Activated gamma-delta T cell treated with Interleukin-2 at 50 U/mL for 16 hours (primary cell): Measurements from ENCODE around the gene SUSD1.

Experiments
- DNase-seq: peaks from one replicate; pipeline ENCODE4 v3.0.0-alpha.2; 2020

Gene SUSD1

DNA sequence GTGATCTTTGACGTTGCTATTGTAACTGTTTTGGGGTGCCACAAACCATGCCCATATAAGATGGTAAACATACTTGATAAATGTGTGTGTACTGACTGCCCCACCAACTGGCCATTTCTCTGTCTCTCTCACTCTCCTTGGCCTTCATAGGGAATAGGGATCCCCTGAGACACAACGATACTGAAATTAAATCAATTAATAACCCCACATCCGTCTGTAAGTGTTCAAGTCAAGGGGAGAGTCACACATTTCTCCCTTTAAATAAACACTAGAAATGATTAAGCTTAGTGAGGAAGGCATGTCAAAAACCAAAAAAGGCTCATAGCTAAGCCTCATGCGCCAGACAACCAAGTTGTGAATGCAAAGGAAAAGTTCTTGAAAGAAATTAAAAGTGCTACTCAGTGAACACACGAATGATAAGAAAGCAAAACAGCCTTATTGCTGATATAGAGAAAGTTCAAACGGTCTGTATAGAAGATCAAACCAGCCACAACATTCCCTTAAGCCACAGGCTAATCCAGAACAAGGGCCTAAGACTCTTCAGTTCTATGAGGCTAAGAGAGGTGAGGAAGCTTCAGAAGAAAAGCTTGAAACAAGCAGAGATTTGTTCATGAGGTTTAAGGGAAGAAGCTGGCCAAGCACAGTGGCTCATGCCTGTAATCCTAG lies 167.4 kb downstream of the SUSD1 start:
- no peak for DNase-seq

DNA sequence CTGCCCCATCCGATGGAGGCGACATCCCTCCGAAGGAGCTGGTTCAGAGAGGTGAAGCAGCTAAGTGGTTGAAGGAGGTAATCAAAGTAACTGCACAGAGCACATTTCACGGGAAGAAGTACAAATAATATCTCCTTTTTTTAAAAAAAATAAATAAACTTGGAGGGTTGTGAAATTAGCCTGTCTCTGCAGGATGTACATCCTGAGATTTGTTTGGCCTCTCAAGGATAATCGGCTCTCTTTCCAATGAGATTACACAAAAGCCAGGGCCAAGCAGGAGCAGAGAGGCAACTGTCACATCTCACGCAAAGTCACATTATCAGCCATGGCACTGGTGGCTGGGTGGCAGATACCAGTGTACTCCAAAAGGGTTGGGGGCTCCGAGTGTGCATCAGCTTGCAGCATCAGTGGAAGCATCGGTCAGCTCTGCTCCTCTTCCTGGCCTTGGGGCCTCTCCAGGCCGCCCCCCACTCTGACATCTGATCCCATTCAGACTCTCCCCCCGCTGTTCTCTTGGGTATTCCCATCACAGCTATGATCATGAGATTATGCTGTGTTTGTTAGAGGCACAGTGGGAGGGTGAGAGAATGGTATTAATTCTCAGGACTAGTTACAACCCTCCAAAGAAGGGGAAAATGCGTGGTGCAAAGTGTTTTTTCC lies 168.6 kb downstream of the SUSD1 start:
- no peak for DNase-seq

DNA sequence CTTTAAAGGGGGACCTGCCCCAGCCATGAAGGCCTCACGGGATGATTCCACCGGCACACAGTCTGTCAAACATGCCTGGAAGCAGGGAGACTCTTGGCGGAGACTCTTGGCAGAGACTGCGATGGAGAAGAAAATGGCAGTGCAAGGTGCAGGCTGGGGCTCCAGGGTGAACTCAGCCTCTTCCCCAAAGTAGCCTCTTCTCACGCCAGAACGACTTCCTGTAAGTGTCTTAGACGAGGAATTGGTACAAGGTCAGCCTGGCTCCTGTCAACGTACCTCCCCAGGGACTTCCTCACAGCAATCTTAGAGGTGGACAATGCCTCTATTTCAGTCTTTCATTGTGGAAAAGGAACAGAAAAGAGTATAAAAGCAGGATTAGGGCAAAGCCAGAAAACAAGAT lies 169.2 kb downstream of the SUSD1 start:
- DNase-seq = no peak

GRCh38 chr9:112003538-112003937 lies 171.6 kb downstream of the SUSD1 start:
- no peak for DNase-seq

DNA sequence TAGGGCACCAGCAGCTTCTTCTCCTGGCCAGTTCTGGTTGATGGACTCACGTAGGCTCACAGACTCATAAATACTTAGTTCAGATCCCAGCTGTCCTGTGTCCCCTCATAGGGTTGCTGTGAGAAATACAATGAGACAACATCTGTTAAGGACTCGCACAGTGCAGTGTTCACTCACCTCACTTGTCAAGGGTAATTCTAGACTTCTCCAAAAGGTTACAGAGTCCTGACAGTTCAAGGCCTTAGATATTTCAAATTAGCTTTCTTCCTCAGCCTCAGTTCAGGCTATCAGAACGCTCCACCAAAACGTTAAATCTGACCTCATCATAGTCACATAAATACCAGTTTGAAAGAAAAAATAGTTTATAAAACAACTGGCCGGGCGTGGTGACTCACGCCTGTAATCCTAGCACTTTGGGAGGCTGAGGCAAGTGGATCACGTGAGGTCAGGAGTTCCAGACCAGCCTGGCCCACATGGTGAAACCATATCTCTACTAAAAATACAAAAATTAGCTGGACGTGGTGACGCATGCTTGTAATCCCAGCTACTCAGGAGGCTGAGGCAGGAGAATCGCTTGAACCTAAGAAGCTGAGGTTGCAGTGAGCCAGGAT lies 172.1 kb downstream of the SUSD1 start:
- DNase-seq = no peak

DNA sequence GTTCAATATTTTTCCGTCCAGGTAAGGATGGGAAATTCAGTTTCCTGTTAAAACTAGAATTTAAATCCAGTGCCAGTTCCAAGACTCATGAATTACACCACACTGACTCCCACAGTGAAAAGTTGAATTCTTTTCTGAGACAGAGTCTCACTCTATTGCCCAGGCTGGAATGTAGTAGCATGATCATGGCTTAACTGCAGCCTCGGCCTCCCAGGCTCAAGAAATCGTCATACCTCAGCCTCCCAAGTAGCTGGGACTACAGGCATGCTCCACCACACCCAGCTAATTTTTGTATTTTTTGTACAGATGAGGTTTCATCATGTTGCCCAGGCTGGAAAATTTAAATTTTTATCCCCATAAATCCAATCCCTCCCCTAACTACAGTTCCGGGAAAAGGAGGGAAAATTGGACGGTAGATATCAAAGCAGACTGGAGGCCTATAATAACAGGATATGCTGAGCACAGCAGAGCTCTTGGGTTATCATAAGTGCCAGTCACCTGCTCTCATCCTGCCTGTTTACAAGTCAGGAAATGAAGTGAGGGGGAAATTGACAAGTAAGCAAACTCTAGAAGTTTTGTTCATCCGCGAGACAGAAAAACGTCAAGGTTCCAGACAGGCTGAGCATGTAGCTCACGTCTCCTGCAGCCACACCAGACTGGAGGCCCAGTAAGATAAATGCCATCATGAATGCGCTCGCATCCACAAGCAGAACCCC lies 172.8 kb downstream of the SUSD1 start:
- DNase-seq = no peak

DNA sequence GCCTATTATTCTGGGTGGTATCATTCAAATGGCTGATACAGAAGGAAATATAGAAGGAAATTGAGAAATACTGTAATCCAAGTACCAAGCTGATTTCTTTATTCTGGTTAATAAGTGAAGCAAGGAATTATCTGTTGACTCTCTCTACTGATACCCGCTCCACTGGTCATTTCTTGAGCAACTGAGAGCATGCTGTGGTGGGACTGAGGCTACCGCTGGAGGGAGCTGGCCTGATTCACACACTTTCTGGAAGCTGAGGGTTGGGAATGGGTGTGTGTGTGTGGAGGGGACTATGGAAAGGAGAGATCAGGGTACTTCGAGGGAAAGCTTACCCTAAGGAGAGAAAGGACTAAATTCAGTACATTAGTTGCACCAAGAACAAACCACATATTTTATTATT lies 174.4 kb downstream of the SUSD1 start:
- no peak for DNase-seq

GRCh38 chr9:111999319-111999718 lies 175.8 kb downstream of the SUSD1 start:
- no peak for DNase-seq

GRCh38 chr9:111997831-111998230 lies 177.3 kb downstream of the SUSD1 start:
- DNase-seq = no peak

GRCh38 chr9:111994831-111995458 lies 180.2 kb downstream of the SUSD1 start:
- no peak for DNase-seq

GRCh38 chr9:111993319-111993718 lies 181.8 kb downstream of the SUSD1 start:
- no peak for DNase-seq

GRCh38 chr9:111992523-111992922 lies 182.6 kb downstream of the SUSD1 start:
- DNase-seq = no peak

DNA sequence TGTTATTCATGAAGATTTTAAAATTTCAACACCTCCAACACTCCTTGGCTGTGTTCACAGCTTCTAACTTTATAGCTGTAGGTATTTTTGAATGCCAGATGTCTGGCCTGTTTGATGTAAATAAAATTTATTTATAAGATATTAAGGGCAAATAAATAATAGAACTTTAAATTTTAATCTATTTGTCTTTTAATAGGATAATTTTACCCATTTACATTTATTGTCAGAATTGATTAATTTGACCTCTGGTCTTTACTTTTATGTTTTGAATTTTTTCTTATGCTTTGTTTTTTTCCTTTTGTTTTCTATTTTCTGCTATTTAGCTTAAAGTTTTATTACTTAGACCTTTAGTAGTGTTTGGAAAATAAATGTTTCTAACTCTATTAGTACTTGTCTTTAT lies 183.9 kb downstream of the SUSD1 start:
- no peak for DNase-seq
